PFSK-1 (cell line): ENCODE results near the gene RNF113B.

Source experiments
- FOXP2 ChIP-seq: optimal IDR thresholded peaks from 2 replicates; pipeline ENCODE3; 2011; ENCODE audit warnings: borderline replicate concordance, control low read depth, inconsistent platforms; ENCODE audit not compliant: insufficient read depth; ENCODE audit errors: extremely low read length, extremely low read depth
- POLR2AphosphoS5 ChIP-seq: IDR thresholded peaks from 2 replicates; pipeline ENCODE4 v1.6.1; 2012; ENCODE audit warnings: low read depth, mild to moderate bottlenecking, control low read depth, low read length, moderate library complexity
- REST ChIP-seq, 2 experiments: IDR thresholded peaks; 2 replicates each; pipeline versions ENCODE4 v1.6.1 to v1.8.0; 2011 to 2012; ENCODE audit warnings: low read depth in 2 of 2, low read length in 2 of 2, control low read depth in 1 of 2, inconsistent platforms in 1 of 2, mild to moderate bottlenecking in 1 of 2, moderate library complexity in 1 of 2; ENCODE audit not compliant: insufficient read depth in 1 of 2
- SIN3A ChIP-seq: IDR thresholded peaks from 2 replicates; pipeline ENCODE4 v1.6.1; 2012; ENCODE audit warnings: mild to moderate bottlenecking, low read length, moderate library complexity, borderline replicate concordance; ENCODE audit not compliant: insufficient read depth
- TAF1 ChIP-seq: IDR thresholded peaks from 2 replicates; pipeline ENCODE4 v1.6.1; 2012; ENCODE audit warnings: low read length, control low read depth, borderline replicate concordance; ENCODE audit not compliant: insufficient read depth

Gene RNF113B

GRCh38 chr13:98180092-98180491, 3.0 kb upstream of the RNF113B start:
- TF ChIP-seq TAF1 = no peak
- TF ChIP-seq POLR2AphosphoS5 = no peak
- no peak for TF ChIP-seq REST (IDR thresholded peaks at IDR 0.05; ENCODE audit: insufficient read depth in 1 of 2, low read depth in 2 of 2, low read length in 2 of 2)
- TF ChIP-seq FOXP2 = no peak

GRCh38 chr13:98175823-98176222, 1.2 kb downstream of the RNF113B start:
- TF ChIP-seq FOXP2 (no peak), TAF1 (no peak), REST (IDR thresholded peaks at IDR 0.05; ENCODE audit: insufficient read depth in 1 of 2, low read depth in 2 of 2, low read length in 2 of 2) (no peak), POLR2AphosphoS5 (no peak), SIN3A (no peak)

GRCh38 chr13:98175043-98175442, 2.0 kb downstream of the RNF113B start:
- TF ChIP-seq SIN3A = no peak
- TF ChIP-seq FOXP2 = no peak
- no peak for TF ChIP-seq TAF1
- TF ChIP-seq REST (IDR thresholded peaks at IDR 0.05; ENCODE audit: insufficient read depth in 1 of 2, low read depth in 2 of 2, low read length in 2 of 2) = no peak
- no peak for TF ChIP-seq POLR2AphosphoS5

- TF ChIP-seq REST (IDR thresholded peaks at IDR 0.05; ENCODE audit: insufficient read depth in 1 of 2, low read depth in 2 of 2, low read length in 2 of 2) (no peak), FOXP2 (no peak), TAF1 (no peak)
Measured at GRCh38 chr13:98174307-98174706, 2.8 kb downstream of the RNF113B start.

- TF ChIP-seq REST (IDR thresholded peaks at IDR 0.05; ENCODE audit: insufficient read depth in 1 of 2, low read depth in 2 of 2, low read length in 2 of 2) = no peak
- no peak for TF ChIP-seq POLR2AphosphoS5
Measured at GRCh38 chr13:98173431-98174152, 3.5 kb downstream of the RNF113B start.
